ENCODE measurements around the gene SEMA7A.

- TF ChIP-seq POLR2A (IDR thresholded peaks at IDR 0.05; ENCODE audit: low read depth, low read length) (no peak), CTCF (conservative IDR thresholded peaks at IDR 0.05; ENCODE audit: low read depth, low read length) (no peak), MXI1 (IDR thresholded peaks at IDR 0.05; ENCODE audit: borderline replicate concordance, low read depth, low read length) (no peak), USF2 (IDR thresholded peaks at IDR 0.05; ENCODE audit: low read depth, low read length) (no peak), FOS (IDR thresholded peaks at IDR 0.05; ENCODE audit: low read depth, low read length) (no peak), CEBPB (IDR thresholded peaks at IDR 0.05; ENCODE audit: low read depth, low read length) (no peak), BHLHE40 (IDR thresholded peaks at IDR 0.05; ENCODE audit: low read depth, low read length) (no peak), RAD21 (IDR thresholded peaks at IDR 0.05; ENCODE audit: low read length) (no peak), MAFK (IDR thresholded peaks at IDR 0.05; ENCODE audit: low read depth, low read length) (no peak), RFX5 (IDR thresholded peaks at IDR 0.05; ENCODE audit: low read depth, low read length) (no peak)
Observed at GRCh38 chr15:74403588-74403919, 30.2 kb downstream of the SEMA7A start.
